Caki2 (cell line): ENCODE results near the gene COX5A. TPM values are rescaled to one million over a fixed set of nuclear protein-coding genes. Genes with fewer than 3 reads are reported as not detected.

Experiments used
- DNase-seq: peaks from one replicate; pipeline ENCODE4 v3.0.0-alpha.2; 2015; ENCODE audit warnings: low read depth
- in situ Hi-C: cut with HindIII; loops from 2 replicates; pipeline ENCODE4 v1.10.0; 2016; ENCODE audit warnings: low sequenced_read_pairs, low pct_unique_long_range_greater_than_20kb, mixed read lengths
- total RNA-seq: library from RNA; depleted of rRNA; stranded (reverse); fragments of >200 nt; shearing (Covaris generic); gene quantifications from 2 replicates; pipeline ENCODE4 v1.2.3, GENCODE V29; 2014; ENCODE audit warnings: low replicate concordance; rRNA removed

COX5A gene
- 168 and 179 TPM in 2 replicates for total RNA-seq

DNA sequence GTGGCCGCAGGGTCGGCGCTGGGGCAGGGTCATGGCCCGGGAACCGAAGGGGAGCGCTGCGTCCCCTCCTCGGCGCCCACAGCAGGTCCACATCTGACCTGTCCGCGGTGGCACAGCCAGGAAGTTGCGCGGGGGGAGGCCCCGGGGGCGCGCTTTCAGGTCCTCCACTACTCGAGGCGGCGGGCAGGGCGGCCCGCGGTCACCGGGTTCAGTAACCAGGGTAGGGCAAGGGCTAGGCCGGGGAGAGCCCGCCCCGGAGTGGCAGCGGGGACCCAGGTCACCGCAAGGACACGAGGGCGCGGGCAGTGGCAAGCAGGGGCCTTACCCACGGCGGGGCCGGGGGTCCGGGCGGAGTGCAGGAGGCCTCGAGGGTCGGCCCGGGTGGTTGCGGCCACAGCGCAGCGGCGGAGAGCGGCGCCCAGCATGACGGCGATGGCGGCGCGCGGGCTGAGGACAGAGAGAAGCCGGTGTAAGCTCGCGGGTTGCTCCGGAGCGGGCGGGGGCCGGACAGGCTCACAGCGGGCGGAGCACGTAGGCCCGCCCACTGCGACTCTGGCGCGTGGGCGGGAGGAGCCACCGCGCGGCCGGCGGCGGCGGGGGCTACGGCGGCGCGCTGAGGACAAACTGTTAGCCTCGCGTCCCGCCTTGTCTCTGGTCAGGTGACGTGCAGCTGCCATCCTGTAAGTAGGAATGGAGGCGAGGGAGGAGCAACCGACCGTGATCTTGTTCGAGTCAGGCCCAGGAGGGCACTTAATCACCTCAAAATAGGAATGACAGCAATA, at the start of gene COX5A:
TSS of gene COX5A (minus strand) at position 484 of the 782 bp plus-strand sequence. CDS start at position 425, 59 bp downstream.
- in situ Hi-C loops, result no loop called here
- DNase-seq, result peak; percentile 98

DNA sequence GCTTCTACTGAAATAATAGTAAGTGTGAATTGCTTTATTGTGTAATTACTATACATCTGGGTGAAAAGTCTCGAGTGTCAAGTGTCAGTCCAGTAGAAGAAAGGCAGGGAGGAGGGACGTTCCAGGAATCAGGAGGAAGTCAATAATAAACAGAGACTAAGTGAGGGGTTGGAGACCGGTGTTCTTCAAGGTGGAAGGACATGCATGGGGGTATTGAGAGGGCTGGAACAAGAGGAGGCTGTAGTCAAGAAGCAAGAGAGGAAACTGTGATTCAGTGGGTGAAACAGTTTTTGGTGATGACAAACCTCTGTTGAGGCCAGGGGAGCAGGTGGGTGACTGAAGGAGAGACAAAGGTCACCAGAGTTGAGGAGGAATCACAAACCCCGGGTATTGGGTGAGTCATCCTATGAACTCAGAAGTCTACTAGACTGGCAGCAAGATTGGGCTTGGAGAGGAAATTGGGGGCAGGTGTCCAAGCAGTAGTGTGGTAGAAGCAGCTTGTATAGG, 45.9 kb upstream of the COX5A start:
- in situ Hi-C loops, result no loop called here

DNA sequence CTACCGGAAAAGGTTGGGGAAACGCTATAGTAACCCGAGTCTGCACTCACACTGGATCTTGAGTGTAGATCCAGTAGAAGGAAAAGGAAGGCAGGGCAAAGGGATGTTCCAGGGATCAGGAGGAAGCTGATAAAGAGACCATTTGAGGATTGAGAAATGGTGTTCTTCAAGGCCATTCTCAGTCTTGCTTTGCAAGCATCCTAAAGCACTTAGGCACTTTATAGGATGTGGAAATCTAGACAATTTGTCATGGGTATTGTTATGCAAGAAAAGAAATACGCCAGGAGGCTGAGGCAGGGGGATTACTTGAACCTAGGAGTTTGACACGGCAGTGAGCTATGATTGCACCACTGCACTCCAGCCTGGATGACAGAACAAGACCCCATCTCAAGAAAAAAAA, 44.3 kb upstream of the COX5A start:
- in situ Hi-C loops, result no loop called here
- DNase-seq, result no peak

More for the DNA sequence above, 45.9 kb upstream of the COX5A start:
- DNase-seq, result no peak

DNA sequence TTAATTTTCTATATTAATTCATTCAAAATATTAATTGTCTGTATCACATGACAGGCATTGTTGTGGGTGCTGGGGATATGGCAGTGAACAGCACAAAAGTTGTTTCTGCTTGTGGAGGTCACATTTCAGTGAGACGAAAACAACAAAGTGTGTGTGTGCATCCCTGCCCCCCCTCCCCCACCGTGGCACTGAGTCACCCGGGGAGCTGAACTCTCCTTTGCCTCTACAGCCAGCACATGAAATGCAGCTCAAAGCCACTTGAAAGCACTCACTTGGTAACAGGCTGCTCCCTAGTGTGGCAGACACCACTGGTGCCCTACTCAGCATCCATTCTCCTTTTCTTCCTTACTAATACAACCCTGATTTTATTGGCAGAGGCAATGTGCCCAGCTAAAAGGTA, 40.6 kb upstream of the COX5A start:
- in situ Hi-C loops, result no loop called here
- DNase-seq, result no peak

DNA sequence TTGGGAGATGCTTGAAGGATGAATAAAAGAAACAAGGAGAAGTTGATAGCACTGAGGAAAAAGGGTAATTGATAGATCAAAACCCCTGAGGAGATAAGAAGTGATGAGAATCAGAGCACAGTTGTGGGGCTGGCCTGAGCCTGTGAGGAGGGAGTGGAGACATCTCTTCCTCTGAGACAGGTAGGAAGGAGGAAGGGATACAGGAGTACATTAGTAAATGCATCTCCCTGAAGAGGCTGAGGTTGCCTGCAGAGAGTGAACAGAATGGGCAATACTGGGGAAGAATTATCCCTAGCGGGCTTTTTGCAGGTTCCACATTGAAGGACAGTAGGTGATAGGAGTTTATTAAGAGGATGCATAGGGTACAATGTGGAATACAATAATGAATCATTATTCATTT, 40.2 kb upstream of the COX5A start:
- in situ Hi-C loops, result no loop called here
- no peak for DNase-seq

DNA sequence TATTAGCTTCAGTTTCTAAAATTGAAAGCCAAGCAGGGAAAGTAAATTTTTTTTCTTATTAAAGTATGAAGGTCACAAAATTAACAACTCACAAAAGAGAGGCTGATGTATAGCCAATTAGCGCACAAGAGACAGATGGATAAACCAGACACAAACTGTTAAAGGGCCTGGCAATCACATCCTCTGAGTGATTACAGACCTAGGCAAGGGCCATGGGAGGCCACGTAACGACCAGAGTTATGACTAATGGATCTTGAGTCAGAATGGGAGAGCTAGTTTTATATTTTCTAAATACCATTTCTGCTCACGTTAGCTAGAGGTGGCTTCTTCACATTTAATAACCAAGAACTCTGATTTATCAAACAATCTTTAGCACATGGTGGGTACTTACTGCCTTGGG, 39.7 kb upstream of the COX5A start:
- DNase-seq, result no peak
- in situ Hi-C loops, result no loop called here

DNA sequence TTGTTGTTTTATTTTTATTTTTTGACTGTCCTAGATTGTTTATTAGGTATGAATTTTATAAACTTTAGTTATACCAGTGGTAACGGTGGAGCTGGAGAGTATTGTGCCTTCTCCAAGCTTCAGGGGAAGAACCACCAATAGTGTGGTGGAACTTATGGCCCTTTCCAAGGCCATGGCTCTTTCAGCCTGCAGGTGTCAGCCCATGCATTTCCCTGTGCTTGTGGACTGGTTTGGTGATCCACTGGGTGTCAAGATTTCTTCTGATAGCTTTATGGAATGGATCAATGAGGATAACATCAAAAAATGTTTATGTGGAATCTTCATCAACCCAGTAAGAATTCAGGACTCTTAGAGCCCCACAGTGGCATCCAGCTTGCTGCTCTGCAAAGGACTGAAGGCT, 38.3 kb upstream of the COX5A start:
- DNase-seq, result no peak
- in situ Hi-C loops, result no loop called here

DNA sequence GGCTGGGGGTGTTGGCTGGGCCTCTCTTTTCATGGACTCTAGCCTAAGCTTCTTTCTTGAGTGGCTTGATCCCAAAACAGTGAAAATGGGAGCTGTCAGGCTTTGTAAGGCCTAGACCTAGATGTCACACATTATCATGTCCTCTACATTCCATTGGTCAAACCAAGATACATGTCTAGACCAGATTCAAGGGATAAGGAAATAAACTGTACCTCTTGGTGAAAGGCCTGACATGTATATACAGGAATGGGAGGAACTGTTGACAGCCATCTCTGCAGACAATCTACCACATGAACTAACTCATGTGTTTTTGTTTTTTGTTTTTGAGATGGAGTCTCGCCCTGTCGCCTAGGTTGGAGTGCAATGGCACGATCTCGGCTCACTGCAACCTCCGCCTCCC, 29.8 kb upstream of the COX5A start:
- DNase-seq, result no peak
- in situ Hi-C loops, result loop anchor here (25.0 kb wide), 1 partner anchor 330 kb away; no protein-coding TSS in a partner anchor

DNA sequence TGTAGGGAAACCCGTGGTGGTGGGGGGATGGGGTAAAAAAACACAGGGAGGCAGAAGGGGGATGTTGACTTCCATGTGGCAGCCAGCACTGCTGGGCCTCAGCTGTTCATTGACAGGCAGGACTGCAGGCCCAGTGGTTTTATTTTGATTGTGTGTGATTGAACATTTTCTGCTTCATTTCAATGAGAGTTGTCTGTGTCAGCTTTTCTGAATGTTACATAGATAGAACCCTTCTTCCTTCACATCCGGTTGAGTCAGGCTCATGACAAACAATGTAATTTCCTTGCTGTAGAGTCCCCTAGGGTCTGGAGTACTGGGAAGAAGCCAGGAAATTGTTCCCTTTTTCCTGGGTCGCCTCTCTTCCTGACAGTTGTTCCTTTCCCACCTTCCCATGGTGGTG, 26.9 kb upstream of the COX5A start:
- DNase-seq, result no peak
- in situ Hi-C loops, result loop anchor here (25.0 kb wide), 1 partner anchor 327 kb away; no protein-coding TSS in a partner anchor

DNA sequence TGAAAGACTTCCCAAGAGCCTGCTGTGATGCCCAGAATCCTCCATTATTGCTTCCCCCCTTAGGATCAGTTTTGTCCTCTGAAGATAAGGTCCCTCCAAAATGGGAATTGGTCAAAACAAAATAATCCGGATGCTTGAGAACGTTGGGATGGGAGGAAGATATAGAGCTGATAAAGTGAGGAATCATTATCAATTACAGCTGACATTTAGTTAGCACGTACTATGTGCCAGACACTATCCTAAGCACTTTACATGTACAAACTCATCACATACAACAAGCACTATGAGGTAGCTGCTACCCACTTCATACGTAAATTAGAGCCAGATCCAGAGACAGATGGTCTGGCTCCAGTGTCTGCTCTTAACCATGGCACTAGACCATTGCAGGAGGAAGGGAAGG, 25.3 kb upstream of the COX5A start:
- no peak for DNase-seq
- in situ Hi-C loops, result loop anchor here (25.0 kb wide), 1 partner anchor 326 kb away; no protein-coding TSS in a partner anchor

DNA sequence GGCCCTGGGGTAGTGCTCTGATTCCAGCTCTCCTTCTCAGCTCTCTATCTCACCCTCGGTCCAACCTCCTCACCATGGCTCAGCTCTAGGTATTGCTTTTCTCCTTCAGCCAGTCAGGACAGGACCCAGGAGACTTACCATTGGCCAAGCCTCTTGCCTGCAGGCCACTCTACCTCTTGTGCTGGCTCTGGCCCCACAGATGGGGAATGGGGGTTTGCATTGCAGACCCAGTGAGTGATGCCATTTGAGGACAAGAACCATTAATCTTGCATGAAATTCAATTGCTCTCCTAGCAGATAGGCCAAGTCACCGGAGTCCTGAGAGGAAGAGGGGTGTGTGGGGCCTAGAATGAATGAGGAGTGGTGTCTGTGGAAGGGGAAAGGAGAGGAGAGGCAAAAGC, 24.8 kb upstream of the COX5A start:
- in situ Hi-C loops, result loop anchor here (25.0 kb wide), 1 partner anchor 325 kb away; no protein-coding TSS in a partner anchor
- DNase-seq, result no peak

DNA sequence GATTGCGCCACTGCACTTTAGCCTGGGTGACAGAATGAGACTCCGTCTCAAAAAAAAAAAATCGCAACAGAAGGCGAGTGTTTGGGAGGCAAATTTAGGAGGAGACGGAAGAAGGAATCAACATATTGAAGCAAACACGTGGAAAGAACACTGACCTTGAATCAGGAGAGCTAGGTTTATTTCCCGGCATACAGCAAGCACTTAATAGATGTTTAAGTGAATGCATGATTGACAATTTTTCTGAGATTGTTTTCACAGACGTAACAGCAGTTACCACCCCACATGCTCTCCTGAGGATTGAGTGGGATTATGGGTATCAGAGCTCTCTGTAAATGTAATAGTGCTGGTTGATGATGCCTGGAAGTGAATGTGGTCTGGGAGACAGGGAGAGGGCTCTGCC, 24.3 kb upstream of the COX5A start:
- in situ Hi-C loops, result loop anchor here (25.0 kb wide), 1 partner anchor 325 kb away; no protein-coding TSS in a partner anchor
- DNase-seq, result no peak

DNA sequence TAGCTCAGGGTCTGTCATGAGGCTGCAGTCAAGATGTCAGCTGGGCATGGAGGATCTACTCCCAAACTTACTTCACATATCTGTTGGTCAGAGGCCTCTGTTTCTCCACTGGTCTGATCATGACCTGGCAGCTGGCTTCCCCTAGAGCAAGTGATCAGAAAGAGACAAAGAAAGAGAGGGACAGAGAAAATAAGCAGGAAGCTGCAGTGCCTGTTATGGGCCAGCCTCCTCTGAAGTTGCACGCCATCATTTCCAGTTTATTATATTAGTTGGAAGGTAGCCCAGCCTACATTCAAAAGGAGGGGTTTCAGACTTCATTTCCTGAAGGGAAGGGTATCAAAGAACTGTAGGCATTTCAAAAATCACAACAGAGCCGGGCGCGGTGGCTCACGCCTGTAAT, 23.7 kb upstream of the COX5A start:
- no peak for DNase-seq
- in situ Hi-C loops, result loop anchor here (25.0 kb wide), 1 partner anchor 324 kb away; no protein-coding TSS in a partner anchor

DNA sequence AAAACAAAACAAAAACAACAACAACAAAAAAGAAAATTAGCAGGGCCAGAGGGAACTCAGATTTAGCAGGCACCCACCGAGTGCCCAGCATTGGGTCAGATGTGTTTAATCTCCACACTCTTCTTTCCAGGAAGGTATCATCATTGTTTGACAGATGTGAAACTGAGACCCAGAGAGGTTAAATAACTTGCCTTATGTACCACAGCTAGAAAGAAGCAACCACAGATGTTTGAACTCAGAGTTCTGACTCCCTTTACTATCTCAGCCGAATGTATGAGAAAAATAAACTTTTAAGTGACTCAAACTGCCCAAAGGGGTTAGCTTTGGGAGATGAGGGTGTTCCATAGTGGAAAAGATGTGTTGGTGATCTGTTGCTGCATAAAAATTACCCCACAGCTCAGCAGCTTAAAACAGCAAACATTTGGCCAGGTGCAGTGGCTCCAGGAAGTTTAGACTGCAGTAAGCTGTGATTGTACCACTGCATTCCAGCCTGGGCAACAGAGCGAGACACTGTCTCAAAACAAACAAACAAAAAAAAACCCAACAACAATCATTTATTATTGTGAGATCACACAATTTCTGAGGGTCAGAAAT, 23.2 kb upstream of the COX5A start:
- peak; percentile 14 for DNase-seq
- in situ Hi-C loops, result loop anchor here (25.0 kb wide), 1 partner anchor 324 kb away; no protein-coding TSS in a partner anchor

DNA sequence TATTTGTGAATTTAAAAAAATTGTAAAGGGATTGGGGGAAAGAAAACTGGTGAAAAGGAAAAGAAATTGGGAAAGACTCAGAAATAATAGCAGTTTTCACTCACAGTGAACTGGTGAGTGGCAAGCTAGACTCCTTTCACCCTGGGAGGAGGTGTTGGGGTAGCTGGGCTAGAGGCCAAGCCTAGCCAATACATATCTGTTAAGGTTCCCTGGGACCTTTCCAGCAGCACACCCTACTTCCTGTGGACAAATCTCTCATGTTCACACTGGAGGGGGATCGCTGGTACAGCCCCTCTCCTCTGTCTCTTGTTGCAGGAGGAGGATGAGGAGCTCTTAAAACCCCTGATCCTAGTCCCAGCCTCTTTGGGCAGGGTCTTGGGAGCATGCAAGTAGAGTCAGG, 22.4 kb upstream of the COX5A start:
- in situ Hi-C loops, result loop anchor here (25.0 kb wide), 1 partner anchor 323 kb away; no protein-coding TSS in a partner anchor
- DNase-seq, result no peak

DNA sequence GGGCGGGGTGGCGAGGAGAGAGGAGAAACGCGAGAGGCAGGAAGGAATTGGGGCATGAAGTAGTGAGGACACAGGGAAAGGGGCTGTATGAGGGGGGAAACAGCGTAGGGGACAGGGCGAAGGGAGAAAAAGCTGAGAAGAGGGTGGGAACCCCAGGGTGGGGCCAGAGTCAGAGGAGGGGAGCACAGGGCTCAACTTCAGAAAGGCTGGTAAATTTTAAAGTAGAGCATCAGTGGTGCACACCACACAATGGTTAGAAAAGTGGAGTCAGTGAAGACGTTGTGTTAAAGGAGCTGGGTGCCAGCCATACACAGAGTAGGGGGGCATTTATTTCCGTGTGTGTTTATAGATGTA, 21.7 kb upstream of the COX5A start:
- in situ Hi-C loops, result loop anchor here (25.0 kb wide), 1 partner anchor 322 kb away; no protein-coding TSS in a partner anchor
- no peak for DNase-seq

DNA sequence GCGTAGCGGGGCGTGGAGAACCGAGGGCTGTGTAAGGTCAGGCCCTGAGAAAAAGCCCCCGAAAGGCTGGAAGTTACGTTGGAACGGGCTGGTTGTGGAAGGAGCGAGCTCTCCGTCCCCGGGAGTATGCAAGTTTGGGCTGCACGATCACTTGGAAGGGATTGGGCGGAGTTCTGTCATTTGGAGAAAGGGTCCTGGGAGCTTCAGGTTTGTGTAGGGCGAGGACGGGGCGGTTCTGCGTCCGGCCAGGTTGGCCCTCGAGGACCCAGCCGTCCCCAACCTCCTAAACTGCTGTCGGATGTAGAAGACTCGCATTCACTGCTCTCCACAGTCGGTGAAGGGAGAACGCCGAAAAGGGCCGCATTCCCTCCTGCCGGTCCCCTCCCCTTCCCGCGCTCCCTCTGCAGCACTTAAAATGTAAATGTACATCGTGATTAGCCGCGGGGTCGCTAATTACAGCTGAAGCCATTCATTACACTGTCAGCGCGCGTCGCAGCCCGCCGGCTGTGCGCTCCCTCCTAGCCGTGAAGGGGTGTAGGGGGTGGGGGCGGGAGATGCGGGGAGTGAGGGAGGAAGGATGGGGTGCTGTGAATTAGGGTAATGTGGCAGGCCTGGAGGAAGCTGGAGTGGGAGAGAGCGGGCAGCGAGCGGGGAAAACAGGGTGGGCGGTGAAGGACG, 21.2 kb upstream of the COX5A start:
- DNase-seq, result no peak
- in situ Hi-C loops, result loop anchor here (25.0 kb wide), 1 partner anchor 322 kb away; no protein-coding TSS in a partner anchor

DNA sequence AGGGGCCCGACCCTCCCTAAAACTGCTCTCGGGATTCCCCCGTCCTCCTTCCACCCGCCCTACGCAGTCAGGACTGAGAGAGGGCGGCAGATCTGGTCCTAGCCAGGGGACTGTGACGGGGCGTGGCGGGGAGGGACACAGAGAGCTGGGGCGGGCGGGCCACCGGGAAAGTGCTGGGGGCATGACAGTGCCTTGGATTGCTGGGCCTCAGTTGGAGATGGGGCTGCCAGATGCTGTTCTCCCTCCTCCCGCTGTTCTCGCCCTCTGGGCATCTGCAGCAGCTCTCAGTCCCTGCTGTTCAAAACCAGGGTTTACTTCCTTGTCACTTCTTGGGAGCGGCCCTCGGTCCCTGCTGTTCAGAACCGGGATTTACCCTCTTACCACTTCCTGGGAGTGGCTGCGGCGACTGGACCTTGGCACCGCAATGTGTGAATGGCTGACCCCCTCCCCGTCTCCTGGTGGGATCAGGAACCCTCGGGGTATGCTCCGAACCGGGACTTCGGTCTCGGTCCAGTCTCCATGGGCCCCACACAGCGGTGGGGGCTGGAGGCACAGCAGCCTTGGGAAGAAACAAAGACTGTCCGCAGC, 20.5 kb upstream of the COX5A start:
- in situ Hi-C loops, result loop anchor here (25.0 kb wide), 1 partner anchor 321 kb away; no protein-coding TSS in a partner anchor
- DNase-seq, result peak; percentile 23
